K562 (cell line): Measurements from ENCODE around the gene UBLCP1.

Experiments used
- EP300 ChIP-seq: IDR thresholded peaks from 2 replicates; pipeline ENCODE4 v1.6.1; 2012; ENCODE audit warnings: low read length, improper control_type of control experiment
- GTF2F1 ChIP-seq: IDR thresholded peaks from 2 replicates; pipeline ENCODE4 v1.6.1; 2011; ENCODE audit warnings: low read depth, low read length, improper control_type of control experiment
- MAFK ChIP-seq: IDR thresholded peaks from 2 replicates; pipeline ENCODE4 v1.6.1; 2011; ENCODE audit warnings: low read length, improper control_type of control experiment
- POLR2AphosphoS5 ChIP-seq: IDR thresholded peaks from 2 replicates; pipeline ENCODE4 v1.6.1; 2011; ENCODE audit warnings: mild to moderate bottlenecking, low read depth, low read length, moderate library complexity; ENCODE audit not compliant: control insufficient read depth, insufficient read depth
- SETDB1 ChIP-seq: IDR thresholded peaks from one replicate; pipeline ENCODE4 v1.6.1; 2012; ENCODE audit warnings: low read length, control low read depth, inconsistent platforms
- SIX5 ChIP-seq, 2 experiments: IDR thresholded peaks; 2 replicates each; pipeline ENCODE4 v1.6.1; 2011; ENCODE audit warnings: low read length in 2 of 2, borderline replicate concordance in 1 of 2, low read depth in 1 of 2, mild to moderate bottlenecking in 1 of 2, moderate library complexity in 1 of 2; ENCODE audit not compliant: insufficient read depth in 1 of 2
- SMC3 ChIP-seq: conservative IDR thresholded peaks from 2 replicates; pipeline ENCODE4 v1.6.1; 2011; ENCODE audit warnings: low read depth, low read length, improper control_type of control experiment; ENCODE audit not compliant: insufficient read depth
- ZNF253 ChIP-seq: fragments of 250-450 bp; sonication (Bioruptor Pico); conservative IDR thresholded peaks from 2 replicates; pipeline ENCODE4 v1.6.1; 2021; ENCODE audit warnings: mild to moderate bottlenecking
- ZNF696 ChIP-seq: fragments of 250-450 bp; sonication (Bioruptor Pico); conservative IDR thresholded peaks from 2 replicates; pipeline ENCODE4 v1.4.0; 2020; ENCODE audit warnings: mild to moderate bottlenecking, moderate library complexity
- TF ChIP-seq, protein P1 (sequence below), 3 experiments: IDR thresholded peaks in 2 of 3; conservative IDR thresholded peaks in 1 of 3; 2 replicates each; pipeline ENCODE4 v1.5.1; 2011 to 2012; ENCODE audit warnings: low read length in 3 of 3, mild to moderate bottlenecking in 3 of 3, control low read depth in 2 of 3, improper control_type of control experiment in 1 of 3, inconsistent platforms in 1 of 3, low read depth in 1 of 3, mixed read lengths in 1 of 3, moderate library complexity in 1 of 3; ENCODE audit not compliant: insufficient read depth in 2 of 3
- TF ChIP-seq, protein P2 (sequence below), 2 experiments: fragments of 450-650 bp; formaldehyde crosslinking in 1 of 2; IDR thresholded peaks; 2 replicates each; pipeline versions ENCODE4 v1.4.0 to v1.6.1; 2014 to 2020; ENCODE audit warnings: mild to moderate bottlenecking in 2 of 2, borderline replicate concordance in 1 of 2, low read depth in 1 of 2
- TF ChIP-seq, protein P3 (sequence below): sonication (generic); formaldehyde crosslinking; IDR thresholded peaks from 2 replicates; pipeline ENCODE4 v1.8.0; 2022; ENCODE audit warnings: missing genetic modification reagents, mild to moderate bottlenecking, borderline replicate concordance
- TF ChIP-seq, protein P4 (sequence below), 3 experiments: fragments of 200-800 bp in 1 of 3; fragments of 250-450 bp in 1 of 3; fragments of 450-650 bp in 1 of 3; sonication (Bioruptor Pico) in 1 of 3; sonication (Bioruptor generic) in 1 of 3; formaldehyde crosslinking in 1 of 3; IDR thresholded peaks; 2 replicates each; pipeline versions ENCODE4 v1.6.1 to v1.8.0; 2016 to 2022; ENCODE audit warnings: mild to moderate bottlenecking in 2 of 3, missing genetic modification characterization in 2 of 3, missing compliant biosample characterization in 1 of 3, moderate library complexity in 1 of 3

DNA sequence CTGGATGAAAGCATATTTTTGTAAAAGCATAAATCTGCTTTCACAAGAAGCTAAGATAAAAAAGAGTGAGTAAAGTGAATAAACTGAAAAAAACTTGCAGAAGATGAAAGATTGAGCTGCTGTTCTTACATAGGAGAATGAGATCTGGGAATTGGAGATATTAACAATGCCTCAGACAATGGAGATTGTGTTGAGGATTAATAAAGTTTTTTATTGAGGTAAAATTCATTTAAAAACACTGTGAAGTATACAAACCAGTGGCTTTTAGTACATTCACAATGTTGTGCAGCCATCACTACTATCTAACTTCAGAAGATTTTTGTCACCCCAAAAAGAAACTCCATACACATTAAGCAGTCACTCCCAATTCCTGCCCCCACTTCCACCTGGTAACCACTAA lies 19.7 kb upstream of the UBLCP1 start:
- TF ChIP-seq ZNF696 (CRISPR knock-in tag) (no peak), POLR2AphosphoS5 (no peak), SETDB1 (no peak), MAFK (no peak), ZNF253 (CRISPR knock-in tag) (no peak), SIX5 (IDR thresholded peaks at IDR 0.05; ENCODE audit: borderline replicate concordance in 1 of 2, insufficient read depth in 1 of 2, low read depth in 1 of 2, low read length in 2 of 2) (no peak), SMC3 (no peak), EP300 (no peak), GTF2F1 (no peak)
- TF ChIP-seq, protein P1, sequence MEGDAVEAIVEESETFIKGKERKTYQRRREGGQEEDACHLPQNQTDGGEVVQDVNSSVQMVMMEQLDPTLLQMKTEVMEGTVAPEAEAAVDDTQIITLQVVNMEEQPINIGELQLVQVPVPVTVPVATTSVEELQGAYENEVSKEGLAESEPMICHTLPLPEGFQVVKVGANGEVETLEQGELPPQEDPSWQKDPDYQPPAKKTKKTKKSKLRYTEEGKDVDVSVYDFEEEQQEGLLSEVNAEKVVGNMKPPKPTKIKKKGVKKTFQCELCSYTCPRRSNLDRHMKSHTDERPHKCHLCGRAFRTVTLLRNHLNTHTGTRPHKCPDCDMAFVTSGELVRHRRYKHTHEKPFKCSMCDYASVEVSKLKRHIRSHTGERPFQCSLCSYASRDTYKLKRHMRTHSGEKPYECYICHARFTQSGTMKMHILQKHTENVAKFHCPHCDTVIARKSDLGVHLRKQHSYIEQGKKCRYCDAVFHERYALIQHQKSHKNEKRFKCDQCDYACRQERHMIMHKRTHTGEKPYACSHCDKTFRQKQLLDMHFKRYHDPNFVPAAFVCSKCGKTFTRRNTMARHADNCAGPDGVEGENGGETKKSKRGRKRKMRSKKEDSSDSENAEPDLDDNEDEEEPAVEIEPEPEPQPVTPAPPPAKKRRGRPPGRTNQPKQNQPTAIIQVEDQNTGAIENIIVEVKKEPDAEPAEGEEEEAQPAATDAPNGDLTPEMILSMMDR (IDR thresholded peaks at IDR 0.05 in 2 of 3, conservative IDR thresholded peaks at IDR 0.05 in 1 of 3; ENCODE audit: insufficient read depth in 2 of 3, low read depth in 1 of 3, low read length in 3 of 3): no peak
- TF ChIP-seq, protein P2, sequence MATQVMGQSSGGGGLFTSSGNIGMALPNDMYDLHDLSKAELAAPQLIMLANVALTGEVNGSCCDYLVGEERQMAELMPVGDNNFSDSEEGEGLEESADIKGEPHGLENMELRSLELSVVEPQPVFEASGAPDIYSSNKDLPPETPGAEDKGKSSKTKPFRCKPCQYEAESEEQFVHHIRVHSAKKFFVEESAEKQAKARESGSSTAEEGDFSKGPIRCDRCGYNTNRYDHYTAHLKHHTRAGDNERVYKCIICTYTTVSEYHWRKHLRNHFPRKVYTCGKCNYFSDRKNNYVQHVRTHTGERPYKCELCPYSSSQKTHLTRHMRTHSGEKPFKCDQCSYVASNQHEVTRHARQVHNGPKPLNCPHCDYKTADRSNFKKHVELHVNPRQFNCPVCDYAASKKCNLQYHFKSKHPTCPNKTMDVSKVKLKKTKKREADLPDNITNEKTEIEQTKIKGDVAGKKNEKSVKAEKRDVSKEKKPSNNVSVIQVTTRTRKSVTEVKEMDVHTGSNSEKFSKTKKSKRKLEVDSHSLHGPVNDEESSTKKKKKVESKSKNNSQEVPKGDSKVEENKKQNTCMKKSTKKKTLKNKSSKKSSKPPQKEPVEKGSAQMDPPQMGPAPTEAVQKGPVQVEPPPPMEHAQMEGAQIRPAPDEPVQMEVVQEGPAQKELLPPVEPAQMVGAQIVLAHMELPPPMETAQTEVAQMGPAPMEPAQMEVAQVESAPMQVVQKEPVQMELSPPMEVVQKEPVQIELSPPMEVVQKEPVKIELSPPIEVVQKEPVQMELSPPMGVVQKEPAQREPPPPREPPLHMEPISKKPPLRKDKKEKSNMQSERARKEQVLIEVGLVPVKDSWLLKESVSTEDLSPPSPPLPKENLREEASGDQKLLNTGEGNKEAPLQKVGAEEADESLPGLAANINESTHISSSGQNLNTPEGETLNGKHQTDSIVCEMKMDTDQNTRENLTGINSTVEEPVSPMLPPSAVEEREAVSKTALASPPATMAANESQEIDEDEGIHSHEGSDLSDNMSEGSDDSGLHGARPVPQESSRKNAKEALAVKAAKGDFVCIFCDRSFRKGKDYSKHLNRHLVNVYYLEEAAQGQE (IDR thresholded peaks at IDR 0.05; ENCODE audit: borderline replicate concordance): no peak
- TF ChIP-seq, protein P2 (CRISPR knock-in tag; IDR thresholded peaks at IDR 0.05; ENCODE audit: low read depth): no peak
- TF ChIP-seq, protein P3, sequence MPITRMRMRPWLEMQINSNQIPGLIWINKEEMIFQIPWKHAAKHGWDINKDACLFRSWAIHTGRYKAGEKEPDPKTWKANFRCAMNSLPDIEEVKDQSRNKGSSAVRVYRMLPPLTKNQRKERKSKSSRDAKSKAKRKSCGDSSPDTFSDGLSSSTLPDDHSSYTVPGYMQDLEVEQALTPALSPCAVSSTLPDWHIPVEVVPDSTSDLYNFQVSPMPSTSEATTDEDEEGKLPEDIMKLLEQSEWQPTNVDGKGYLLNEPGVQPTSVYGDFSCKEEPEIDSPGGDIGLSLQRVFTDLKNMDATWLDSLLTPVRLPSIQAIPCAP (CRISPR knock-in tag): no peak
- TF ChIP-seq, protein P4, sequence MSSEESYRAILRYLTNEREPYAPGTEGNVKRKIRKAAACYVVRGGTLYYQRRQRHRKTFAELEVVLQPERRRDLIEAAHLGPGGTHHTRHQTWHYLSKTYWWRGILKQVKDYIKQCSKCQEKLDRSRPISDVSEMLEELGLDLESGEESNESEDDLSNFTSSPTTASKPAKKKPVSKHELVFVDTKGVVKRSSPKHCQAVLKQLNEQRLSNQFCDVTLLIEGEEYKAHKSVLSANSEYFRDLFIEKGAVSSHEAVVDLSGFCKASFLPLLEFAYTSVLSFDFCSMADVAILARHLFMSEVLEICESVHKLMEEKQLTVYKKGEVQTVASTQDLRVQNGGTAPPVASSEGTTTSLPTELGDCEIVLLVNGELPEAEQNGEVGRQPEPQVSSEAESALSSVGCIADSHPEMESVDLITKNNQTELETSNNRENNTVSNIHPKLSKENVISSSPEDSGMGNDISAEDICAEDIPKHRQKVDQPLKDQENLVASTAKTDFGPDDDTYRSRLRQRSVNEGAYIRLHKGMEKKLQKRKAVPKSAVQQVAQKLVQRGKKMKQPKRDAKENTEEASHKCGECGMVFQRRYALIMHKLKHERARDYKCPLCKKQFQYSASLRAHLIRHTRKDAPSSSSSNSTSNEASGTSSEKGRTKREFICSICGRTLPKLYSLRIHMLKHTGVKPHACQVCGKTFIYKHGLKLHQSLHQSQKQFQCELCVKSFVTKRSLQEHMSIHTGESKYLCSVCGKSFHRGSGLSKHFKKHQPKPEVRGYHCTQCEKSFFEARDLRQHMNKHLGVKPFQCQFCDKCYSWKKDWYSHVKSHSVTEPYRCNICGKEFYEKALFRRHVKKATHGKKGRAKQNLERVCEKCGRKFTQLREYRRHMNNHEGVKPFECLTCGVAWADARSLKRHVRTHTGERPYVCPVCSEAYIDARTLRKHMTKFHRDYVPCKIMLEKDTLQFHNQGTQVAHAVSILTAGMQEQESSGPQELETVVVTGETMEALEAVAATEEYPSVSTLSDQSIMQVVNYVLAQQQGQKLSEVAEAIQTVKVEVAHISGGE (CRISPR knock-in tag; IDR thresholded peaks at IDR 0.05): no peak
